ENCODE data around the gene RUNX2.

- TF ChIP-seq BACH1 (IDR thresholded peaks at IDR 0.05; ENCODE audit: low read length) = no peak
- no peak for TF ChIP-seq SP1 (IDR thresholded peaks at IDR 0.05; ENCODE audit: low read depth, low read length)
- TF ChIP-seq USF2 (IDR thresholded peaks at IDR 0.05; ENCODE audit: low read length) = no peak
- TF ChIP-seq CTCF (IDR thresholded peaks at IDR 0.05; ENCODE audit: control extremely low read depth in 1 of 3, insufficient read depth in 1 of 3, low read depth in 1 of 3, low read length in 3 of 3) = no peak
- TF ChIP-seq POLR2AphosphoS5 (IDR thresholded peaks at IDR 0.05; ENCODE audit: low read depth, low read length) = no peak
- no peak for TF ChIP-seq BRCA1 (IDR thresholded peaks at IDR 0.05; ENCODE audit: low read depth, low read length)
- TF ChIP-seq YY1 (IDR thresholded peaks at IDR 0.05; ENCODE audit: low read depth, low read length) = no peak
- no peak for TF ChIP-seq JUN (IDR thresholded peaks at IDR 0.05; ENCODE audit: low read depth, low read length)
- TF ChIP-seq RAD21 (IDR thresholded peaks at IDR 0.05 in 1 of 2, conservative IDR thresholded peaks at IDR 0.05 in 1 of 2; ENCODE audit: low read depth in 2 of 2, low read length in 2 of 2) = no peak
These were observed 220.8 kb downstream of the RUNX2 start for GRCh38 chr6:45548657-45549515.

All from H1 (cell line).